GM21390 (cell line): ENCODE measurements around the gene PRR23B.

Source experiments
- ATAC-seq: cut with Tn5 transposase; IDR thresholded peaks from one replicate; pipeline ENCODE4 v1.9.1; 2021; ENCODE audit not compliant: unreplicated experiment

Gene PRR23B

DNA sequence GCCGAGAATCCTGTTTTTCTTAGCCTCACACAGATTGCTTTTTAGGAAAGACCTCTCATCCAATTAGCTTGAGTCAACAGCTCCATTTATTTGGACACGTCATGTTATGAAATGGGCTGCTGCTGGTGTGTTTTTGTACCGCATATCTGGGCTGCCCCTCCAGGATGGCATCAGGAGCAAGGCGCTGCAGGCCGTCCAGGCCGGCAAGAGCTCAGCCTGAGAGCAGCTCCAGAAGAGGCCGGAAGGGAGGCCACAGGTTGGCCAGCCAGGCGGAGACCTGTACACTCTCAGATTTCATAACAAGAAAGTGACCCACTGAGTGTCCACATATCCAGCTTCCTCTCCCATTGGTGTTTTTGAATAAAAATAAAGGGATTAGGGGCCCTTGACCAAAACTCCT, 45.4 kb downstream of the PRR23B start:
- no peak for ATAC-seq

DNA sequence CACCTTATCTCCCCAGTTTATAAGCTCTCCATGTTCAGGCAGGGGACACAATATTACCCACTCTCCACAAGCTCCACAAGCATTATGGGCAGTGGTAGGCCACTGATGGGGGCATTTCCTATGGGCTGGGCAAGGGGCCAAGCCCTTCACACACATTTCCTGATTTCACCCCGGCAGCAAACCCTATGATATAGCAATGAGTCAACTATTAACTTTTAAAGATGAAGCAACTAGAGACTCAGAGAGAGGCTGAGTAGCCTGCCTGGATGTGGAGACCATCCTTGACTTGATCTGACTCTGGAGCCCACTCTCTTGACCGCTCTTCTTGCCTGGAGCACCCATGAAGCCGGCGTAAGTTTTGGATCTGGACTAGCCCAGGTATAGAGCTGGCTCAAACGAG, 46.3 kb downstream of the PRR23B start:
- ATAC-seq = no peak

DNA sequence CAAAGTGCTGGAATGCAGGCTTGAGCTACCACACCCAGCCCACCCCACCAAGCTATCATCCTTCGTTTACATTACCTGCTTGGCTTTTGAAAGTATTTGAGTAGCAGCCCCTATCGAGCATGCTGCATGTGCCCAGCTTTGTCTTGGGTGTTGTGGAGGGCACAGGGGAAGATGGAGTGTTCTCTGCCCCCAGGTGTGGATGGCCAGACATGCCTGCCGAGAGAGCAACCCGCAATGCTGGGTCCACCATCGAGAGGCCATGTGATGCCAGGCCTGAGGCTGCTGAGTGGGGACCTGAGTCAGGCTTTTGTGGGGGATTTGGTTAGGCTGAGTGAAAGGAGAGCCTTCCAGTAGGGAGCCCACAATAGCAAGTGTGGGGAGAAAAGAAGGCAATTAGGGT, 47.8 kb downstream of the PRR23B start:
- ATAC-seq = no peak

DNA sequence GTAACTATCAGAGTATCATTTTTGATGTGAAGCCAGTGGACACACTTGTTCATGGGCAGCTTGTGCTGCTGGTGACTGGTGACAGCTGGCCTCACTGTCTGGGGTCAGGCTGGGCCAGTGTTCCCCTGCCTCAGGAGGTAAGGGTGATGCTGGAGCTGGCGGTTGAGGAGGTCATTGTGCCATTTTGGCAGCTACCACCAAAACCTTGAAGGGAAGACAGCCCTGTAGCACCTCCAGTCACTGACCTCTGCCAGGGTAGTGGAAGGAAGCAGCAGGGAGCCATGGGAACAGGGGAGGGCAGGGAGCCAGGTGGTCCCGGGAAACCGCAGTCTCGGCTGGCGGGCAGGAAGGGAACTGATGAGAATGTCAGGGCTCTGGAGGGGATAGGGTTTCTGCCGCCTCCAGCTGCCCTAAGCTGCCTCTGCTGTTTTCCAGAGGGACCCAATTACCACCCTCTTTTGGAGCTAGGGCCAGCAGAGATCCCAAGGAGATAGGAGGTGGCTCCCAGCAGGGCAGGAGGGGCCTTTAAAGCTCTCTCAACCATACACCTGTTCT, 48.9 kb downstream of the PRR23B start:
- no peak for ATAC-seq
